Adipocyte (in vitro differentiated cells): Measurements from ENCODE around the gene SGSM2.

Source experiments
- DNase-seq: peaks from one replicate; pipeline ENCODE4 v3.0.0-alpha.2; 2015; ENCODE audit warnings: low read depth
- H3K27me3 ChIP-seq: replicated peaks from 2 replicates; pipeline ENCODE4 v1.7.0; 2013; ENCODE audit warnings: mild to moderate bottlenecking, low read length, moderate library complexity; ENCODE audit not compliant: control insufficient read depth, insufficient read depth
- H3K36me3 ChIP-seq: 2 replicates; pipeline ENCODE4 v1.7.0; 2013; ENCODE audit warnings: low read length, mild to moderate bottlenecking, moderate library complexity; ENCODE audit not compliant: control insufficient read depth, insufficient read depth, severe bottlenecking
- H3K4me1 ChIP-seq: 2 replicates; pipeline ENCODE4 v1.7.0; 2013; ENCODE audit warnings: mild to moderate bottlenecking, low read length, moderate library complexity; ENCODE audit not compliant: control insufficient read depth, insufficient read depth
- H3K4me3 ChIP-seq: 2 replicates; pipeline ENCODE4 v1.7.0; 2013; ENCODE audit warnings: mild to moderate bottlenecking, low read length, moderate library complexity
- H3K9ac ChIP-seq: 2 replicates; pipeline ENCODE4 v1.7.0; 2013; ENCODE audit warnings: mild to moderate bottlenecking, low read length, moderate library complexity
- H3K9me3 ChIP-seq: 2 replicates; pipeline ENCODE4 v1.7.0; 2013; ENCODE audit warnings: mild to moderate bottlenecking, low read length, moderate library complexity; ENCODE audit not compliant: control insufficient read depth

The SGSM2 gene

GRCh38 chr17:2362016-2362415 is 24.7 kb downstream of the SGSM2 start:
- Histone ChIP-seq H3K9me3 (no peaks in the 10 kb centered on the region), H3K4me1 (peaks cover 18% of the 10 kb centered on the region), H3K4me3 (no peak overlapping the region), H3K36me3 (peaks cover 15% of the 10 kb centered on the region), H3K9ac (no peak overlapping the region), H3K27me3 (no peaks in the 10 kb centered on the region)
- DNase-seq: no peak

- no peaks in the 10 kb centered on the region for H3K27me3 ChIP-seq
- H3K4me1 ChIP-seq: peaks cover 18% of the 10 kb centered on the region
- no peaks in the 10 kb centered on the region for H3K9me3 ChIP-seq
- no peak overlapping the region for H3K4me3 ChIP-seq
- H3K36me3 ChIP-seq: peaks cover 15% of the 10 kb centered on the region
- DNase-seq: no peak
- H3K9ac ChIP-seq: no peak overlapping the region
These were observed 25.1 kb downstream of the SGSM2 start for GRCh38 chr17:2362416-2362815.

GRCh38 chr17:2362881-2363280 is 25.6 kb downstream of the SGSM2 start:
- no peak overlapping the region for H3K4me3 ChIP-seq
- H3K9me3 ChIP-seq: no peaks in the 10 kb centered on the region
- H3K9ac ChIP-seq: no peak overlapping the region
- H3K27me3 ChIP-seq: no peaks in the 10 kb centered on the region
- peaks cover 18% of the 10 kb centered on the region for H3K4me1 ChIP-seq
- no peak for DNase-seq
- H3K36me3 ChIP-seq: peaks cover 15% of the 10 kb centered on the region

GRCh38 chr17:2363318-2363717 is 26.0 kb downstream of the SGSM2 start:
- H3K4me3 ChIP-seq: no peak overlapping the region

GRCh38 chr17:2363851-2364762 is 26.8 kb downstream of the SGSM2 start:
- H3K36me3 ChIP-seq: peaks cover 15% of the 10 kb centered on the region
- peaks cover 16% of the 10 kb centered on the region for H3K4me1 ChIP-seq
- H3K9ac ChIP-seq: no peak overlapping the region
- DNase-seq: no peak
- H3K9me3 ChIP-seq: no peaks in the 10 kb centered on the region
- no peaks in the 10 kb centered on the region for H3K27me3 ChIP-seq
- H3K4me3 ChIP-seq: no peak overlapping the region

More at GRCh38 chr17:2363318-2363717, 26.0 kb downstream of the SGSM2 start:
- Histone ChIP-seq H3K9me3 (no peaks in the 10 kb centered on the region), H3K9ac (no peak overlapping the region), H3K4me1 (peaks cover 18% of the 10 kb centered on the region), H3K27me3 (no peaks in the 10 kb centered on the region), H3K36me3 (peaks cover 15% of the 10 kb centered on the region)
- DNase-seq: no peak

GRCh38 chr17:2364763-2365116 is 27.4 kb downstream of the SGSM2 start:
- no peaks in the 10 kb centered on the region for H3K27me3 ChIP-seq
- no peak overlapping the region for H3K4me3 ChIP-seq
- no peak for DNase-seq
- no peaks in the 10 kb centered on the region for H3K9me3 ChIP-seq
- H3K36me3 ChIP-seq: peaks cover 15% of the 10 kb centered on the region
- H3K4me1 ChIP-seq: peaks cover 10% of the 10 kb centered on the region
- H3K9ac ChIP-seq: no peak overlapping the region

GRCh38 chr17:2365132-2365531 is 27.8 kb downstream of the SGSM2 start:
- no peak overlapping the region for H3K4me3 ChIP-seq
- DNase-seq: no peak
- H3K4me1 ChIP-seq: peaks cover 9% of the 10 kb centered on the region
- no peaks in the 10 kb centered on the region for H3K27me3 ChIP-seq
- H3K9me3 ChIP-seq: no peaks in the 10 kb centered on the region
- peaks cover 15% of the 10 kb centered on the region for H3K36me3 ChIP-seq
- no peak overlapping the region for H3K9ac ChIP-seq

- H3K36me3 ChIP-seq: peaks cover 20% of the 10 kb centered on the region
- DNase-seq: no peak
These were observed 29.6 kb downstream of the SGSM2 start for GRCh38 chr17:2366747-2367494.

GRCh38 chr17:2368359-2368758 is 31.1 kb downstream of the SGSM2 start:
- H3K9me3 ChIP-seq: no peaks in the 10 kb centered on the region
- no peak overlapping the region for H3K9ac ChIP-seq
- no peak overlapping the region for H3K4me3 ChIP-seq
- H3K27me3 ChIP-seq: no peaks in the 10 kb centered on the region
- peaks cover 14% of the 10 kb centered on the region for H3K36me3 ChIP-seq
- no peak for DNase-seq
- peaks cover 9% of the 10 kb centered on the region for H3K4me1 ChIP-seq

More at GRCh38 chr17:2366747-2367494, 29.6 kb downstream of the SGSM2 start:
- no peak overlapping the region for H3K4me3 ChIP-seq
- H3K4me1 ChIP-seq: peaks cover 9% of the 10 kb centered on the region
- no peaks in the 10 kb centered on the region for H3K9me3 ChIP-seq
- no peaks in the 10 kb centered on the region for H3K27me3 ChIP-seq
- no peak overlapping the region for H3K9ac ChIP-seq

- Histone ChIP-seq H3K36me3 (peaks cover 10% of the 10 kb centered on the region), H3K9me3 (no peaks in the 10 kb centered on the region), H3K27me3 (no peaks in the 10 kb centered on the region), H3K9ac (no peak overlapping the region), H3K4me1 (peaks cover 4% of the 10 kb centered on the region), H3K4me3 (no peak overlapping the region)
- DNase-seq: no peak
These were observed 31.7 kb downstream of the SGSM2 start for GRCh38 chr17:2369039-2369438.

- Histone ChIP-seq H3K4me3 (no peak overlapping the region), H3K4me1 (no peaks in the 10 kb centered on the region), H3K9ac (no peak overlapping the region), H3K9me3 (no peaks in the 10 kb centered on the region), H3K27me3 (no peaks in the 10 kb centered on the region), H3K36me3 (peaks cover 10% of the 10 kb centered on the region)
- DNase-seq: no peak
These were observed 32.4 kb downstream of the SGSM2 start for GRCh38 chr17:2369551-2370210.
